NCI-H345 treated with DMSO at 0.1 percent for 48 hours (cell line): Measurements from ENCODE around the gene ALPI.
"Not testable (repeated sequence)": the region's sequence is repeated elsewhere in the genome, so short reads cannot be mapped to it uniquely, and the experiment has no call there.

Experiments
- DNase-seq: peaks from one replicate; lab custom pipeline; 2025; ENCODE audit not compliant: unreplicated experiment; lab: John Stamatoyannopoulos, UW

Gene ALPI

DNA sequence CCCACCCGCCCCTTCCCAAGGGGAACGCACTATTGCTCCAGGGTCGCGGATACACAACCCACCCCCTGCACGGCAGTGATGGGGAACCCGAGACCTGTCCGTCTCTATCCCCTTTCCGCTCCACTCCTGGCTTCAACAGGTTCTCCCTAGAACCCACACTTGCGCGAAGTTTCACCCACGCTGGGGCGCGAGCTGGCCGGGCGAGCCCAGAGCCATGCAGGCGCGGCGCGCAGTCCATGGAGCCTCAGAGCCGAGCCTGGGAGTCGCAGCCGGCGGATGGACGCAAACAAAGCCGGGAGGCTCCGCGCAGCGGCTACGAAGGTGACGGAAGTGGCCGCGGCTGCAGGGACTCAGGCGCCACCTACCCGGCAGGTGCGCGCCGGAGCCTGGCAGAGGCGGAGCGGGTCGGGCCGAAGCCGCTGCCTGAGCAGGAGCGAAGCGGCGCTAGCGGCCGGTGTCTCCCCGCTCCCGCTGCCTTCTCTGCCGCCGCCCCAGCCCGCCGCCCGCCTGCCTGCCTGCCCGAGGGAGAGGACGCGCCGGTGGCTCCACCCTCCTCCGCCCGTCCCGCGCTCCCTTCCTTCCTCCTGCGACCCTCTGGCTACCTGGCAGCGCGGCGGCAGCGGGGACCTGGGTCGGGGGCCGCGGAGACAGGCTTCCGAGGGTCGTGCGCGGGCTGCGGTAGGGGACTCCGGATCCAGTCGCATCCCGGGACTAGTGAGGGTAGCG lies 35.3 kb upstream of the ALPI start:
- DNase-seq = peak; percentile 47

DNA sequence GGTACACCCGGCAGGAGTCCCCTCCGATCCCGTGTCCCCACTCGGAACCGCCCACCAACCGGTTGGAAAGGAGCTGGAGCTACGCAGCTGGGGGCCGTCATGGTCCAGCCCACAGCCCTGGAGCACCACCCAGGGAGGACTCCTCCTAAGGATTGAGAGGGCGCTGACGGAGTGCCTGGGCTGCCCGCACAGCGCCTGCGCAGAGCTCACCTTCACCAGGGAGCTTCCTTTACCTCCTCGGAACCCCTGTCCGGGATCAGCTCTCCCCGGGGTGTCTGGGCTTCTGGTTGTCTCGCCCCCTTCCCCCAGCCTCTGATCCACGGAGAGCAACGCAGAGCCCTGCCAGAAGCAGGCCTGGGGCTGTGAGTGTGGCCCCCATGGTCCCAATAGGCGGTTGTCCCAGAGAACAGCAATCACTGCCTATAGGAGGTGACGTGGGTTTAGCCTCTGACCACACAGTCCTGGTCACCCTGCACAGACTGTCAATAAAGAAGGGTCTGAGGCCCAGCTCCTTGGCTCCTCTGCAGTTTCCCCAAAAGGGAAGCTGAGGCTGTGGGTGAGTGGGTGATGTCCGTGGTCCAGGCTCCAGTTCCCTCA lies 34.7 kb upstream of the ALPI start:
- DNase-seq = no peak

DNA sequence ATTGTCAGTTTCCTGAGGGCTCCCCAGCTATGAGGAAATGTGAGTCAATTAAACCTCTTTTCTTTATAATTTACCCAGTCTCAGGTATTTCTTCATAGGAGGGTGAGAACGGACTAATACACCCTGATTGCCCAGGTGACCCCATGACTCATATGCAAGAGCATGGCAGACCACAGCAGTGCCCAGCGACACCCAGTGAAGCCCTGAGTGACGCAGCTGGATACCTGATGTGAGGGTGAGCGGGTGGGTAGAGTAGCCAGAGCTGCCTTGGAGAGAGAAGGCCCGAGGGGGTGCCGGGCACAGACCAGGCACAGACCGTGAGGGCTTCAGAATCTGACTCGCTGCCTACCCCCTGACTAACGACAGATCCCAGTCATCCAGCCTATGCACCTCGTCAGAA lies 33.9 kb upstream of the ALPI start:
- DNase-seq = no peak

DNA sequence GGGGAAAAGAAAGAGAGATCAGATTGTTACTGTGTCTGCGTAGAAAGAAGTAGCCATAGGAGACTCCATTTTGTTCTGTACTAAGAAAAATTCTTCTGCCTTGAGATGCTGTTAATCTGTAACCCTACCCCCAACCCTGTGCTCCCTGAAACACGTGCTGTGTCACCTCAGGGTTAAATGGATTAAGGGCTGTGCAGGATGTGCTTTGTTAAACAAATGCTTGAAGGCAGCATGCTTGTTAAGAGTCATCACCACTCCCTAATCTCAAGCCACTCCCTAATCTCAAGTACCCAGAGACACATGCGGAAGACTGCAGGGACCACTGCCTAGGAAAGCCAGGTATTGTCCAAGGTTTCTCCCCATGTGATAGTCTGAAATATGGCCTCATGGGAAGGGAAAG lies 33.0 kb upstream of the ALPI start:
- not testable (repeated sequence) for DNase-seq

DNA sequence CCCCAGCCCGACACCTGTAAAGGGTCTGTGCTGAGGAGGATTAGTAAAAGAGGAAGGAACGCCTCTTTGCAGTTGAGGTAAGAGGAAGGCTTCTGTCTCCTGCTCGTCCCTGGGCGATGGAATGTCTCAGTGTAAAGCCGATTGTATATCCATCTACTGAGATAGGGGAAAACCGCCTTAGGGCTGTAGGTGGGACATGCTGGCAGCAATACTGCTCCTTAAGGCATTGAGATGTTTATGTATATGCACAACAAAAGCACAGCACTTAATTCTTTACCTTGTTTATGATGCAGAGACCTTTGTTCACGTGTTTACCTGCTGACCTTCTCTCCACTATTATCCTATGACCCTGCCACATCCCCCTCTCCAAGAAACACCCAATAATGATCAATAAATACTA lies 32.5 kb upstream of the ALPI start:
- DNase-seq = not testable (repeated sequence)

DNA sequence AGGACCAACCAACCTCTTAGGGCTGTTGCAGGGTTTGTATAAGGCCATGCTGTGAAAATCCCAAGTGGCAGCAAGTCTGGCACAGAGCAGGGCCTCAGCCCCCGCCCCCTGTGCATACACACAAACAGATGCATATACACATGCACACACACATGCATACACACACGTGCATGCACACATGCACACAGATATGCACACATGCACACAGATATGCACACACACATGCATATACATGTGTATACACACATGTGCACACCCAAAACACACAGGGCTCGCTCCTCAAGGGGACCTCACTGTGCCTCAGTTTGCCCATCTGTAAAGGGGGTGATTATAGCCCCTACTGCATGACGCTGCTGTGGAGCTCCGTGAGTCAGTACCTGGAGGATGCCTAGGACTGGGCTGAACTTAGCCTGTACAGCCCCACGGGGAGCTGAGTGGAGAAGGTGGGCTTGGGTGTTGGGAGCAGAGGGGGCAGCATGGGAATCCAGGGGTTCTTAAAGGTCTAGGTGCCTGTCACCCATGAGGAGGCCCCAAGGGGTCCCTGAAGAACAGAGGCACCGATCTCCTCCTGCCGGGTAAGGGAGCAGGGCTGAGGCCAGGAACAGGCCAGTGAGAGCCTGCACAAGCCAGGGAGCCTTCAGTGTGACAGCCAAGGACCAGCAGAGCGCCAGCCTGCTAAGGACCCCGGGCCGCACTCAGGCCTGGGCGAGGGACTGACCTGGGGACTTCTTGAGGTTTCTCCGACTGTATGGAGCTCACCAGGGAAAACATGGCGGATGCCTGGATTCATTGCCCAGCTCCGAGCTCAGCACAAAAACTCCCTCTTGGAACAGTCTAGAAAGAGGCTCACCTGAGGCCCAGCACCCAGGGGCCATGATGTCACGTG lies 24.0 kb upstream of the ALPI start:
- no peak for DNase-seq

DNA sequence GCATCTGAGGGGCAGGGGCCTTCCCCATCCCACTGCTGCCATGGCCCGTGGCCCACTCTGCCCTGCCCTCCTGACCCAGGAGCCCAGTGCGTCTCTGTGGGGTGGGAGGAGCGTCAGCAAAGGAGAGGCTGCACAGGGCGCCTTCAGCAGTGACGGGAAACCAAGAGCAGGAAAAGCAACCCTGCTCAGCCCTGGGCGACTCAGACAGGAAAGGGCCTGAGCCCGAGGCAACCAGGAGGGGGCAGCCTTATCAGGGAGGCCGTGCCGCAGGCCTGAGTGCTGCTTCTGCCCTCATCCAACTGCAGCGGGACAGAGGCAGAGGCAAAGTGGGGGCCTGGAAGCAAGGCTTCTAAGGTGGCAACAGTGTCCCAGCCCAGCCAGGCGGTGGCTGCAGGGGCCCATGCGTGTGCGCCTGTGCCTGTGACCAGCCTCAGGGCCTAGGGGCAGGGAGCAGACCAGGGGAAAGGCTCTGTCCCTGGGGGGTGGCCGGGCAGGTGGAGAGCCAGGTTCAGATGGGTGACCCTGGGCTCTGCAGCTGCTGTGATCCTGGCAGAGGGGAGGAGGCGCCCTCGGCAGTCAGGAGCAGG lies 23.3 kb upstream of the ALPI start:
- no peak for DNase-seq

DNA sequence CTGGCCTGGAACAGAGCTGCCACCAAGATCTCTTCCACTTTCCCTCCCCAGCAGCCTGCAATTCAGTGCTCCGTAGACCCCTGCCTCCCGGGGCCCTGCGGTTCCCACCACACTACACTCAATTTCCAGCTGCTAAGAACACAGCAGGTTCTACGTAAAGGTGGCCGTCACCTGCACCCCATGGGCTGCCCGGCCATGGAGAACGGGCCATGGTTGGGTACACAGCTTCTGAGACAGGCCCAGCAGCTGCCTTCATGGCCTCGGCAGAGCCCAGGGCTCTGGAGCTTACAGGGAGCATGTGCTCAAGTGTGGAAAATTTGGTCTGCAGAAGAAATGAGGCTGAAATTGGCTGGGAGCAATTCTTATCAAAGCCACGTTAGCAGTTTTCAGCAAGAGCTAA lies 22.3 kb upstream of the ALPI start:
- not testable (repeated sequence) for DNase-seq

DNA sequence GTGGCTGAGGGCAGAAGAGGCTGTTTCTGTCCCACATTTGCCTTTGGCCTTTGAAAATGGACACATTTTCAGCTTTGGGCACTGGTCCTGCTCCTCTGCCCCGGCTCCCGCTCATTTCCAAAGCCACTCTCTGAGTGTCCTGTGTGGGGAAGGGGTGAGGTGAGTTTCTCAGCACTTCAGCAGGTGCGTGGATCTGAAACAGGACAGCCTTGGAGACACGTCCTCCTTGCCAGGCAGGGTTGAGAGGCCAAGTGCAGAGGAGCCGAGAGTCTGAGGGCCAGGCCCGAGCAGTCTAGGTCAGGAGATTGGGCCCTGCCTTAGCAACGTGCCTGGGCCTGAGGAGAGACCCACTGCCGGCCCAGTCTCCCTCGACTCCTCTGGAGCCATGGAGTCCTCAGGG lies 21.9 kb upstream of the ALPI start:
- no peak for DNase-seq

DNA sequence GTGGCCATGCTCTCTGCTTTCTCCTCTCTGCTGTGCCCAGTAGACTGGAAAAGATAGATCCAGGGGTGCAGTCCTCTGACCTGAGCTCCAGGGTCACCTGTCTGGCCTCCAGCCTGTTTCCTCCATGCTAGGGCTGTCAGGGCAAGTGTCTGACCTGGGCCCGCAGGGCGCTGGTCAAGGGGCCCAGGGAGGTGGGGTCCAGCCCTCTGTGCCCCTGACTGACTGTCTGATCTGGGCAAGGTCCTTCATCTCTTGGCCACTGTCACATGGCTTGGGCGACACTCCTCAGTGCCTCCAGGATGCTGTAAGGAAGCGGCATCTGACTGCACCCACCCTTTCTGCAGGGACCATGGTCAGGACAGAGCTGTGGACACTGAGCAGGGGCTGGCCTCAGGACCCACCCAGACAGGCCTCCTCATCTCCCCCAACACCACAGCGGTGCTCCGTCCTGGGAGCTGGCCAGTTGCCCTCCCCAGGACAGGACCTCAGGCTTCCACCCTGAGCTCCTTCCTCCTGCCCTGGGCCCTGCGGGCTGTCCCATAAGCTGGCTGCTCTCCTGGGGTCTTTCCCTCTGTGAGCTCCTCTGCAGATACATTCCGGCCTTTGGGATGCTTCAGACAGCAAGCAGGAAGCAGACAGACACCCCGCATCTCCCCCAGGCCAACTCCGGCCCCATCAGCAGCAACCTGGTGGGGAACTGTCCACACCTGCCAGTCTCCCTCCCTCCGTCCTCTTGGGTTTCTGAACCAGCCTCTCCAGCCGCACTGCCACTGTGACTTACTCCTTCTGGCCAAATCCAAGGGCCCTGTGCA lies 21.2 kb upstream of the ALPI start:
- DNase-seq = no peak

DNA sequence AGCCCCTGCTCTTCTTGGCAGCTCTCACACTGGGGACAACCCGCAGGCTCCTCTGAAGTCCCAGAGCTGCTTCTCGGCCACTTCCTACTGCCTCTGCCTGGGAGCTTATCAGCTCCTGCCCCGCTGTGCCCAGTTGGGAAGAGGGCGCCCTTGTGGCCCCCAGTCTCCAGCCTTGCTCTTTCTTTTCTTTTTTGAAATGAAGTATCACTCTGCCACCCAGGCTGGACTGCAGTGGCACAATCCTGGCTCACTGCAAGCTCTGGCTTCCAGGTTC lies 20.6 kb upstream of the ALPI start:
- DNase-seq = no peak

DNA sequence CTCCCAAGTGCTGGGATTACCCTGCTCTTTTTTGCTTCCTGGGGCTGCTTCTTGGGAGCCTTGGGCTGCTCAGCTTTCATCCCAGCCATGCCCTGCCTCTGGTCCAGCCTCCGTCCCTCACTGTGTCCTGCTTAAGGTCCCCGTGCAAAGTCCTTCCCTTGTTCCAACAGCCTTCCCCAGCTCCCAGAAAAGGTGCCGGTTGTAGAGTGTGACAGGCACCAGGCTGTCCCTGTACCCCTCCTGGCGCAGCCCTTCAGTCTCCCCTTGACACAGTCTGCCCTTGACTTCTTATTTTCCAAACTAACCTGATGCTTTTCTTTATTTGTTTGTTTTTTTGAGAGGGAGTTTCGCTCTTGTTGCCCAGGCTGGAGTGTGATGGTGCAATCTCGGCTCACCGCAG lies 20.1 kb upstream of the ALPI start:
- DNase-seq = no peak

DNA sequence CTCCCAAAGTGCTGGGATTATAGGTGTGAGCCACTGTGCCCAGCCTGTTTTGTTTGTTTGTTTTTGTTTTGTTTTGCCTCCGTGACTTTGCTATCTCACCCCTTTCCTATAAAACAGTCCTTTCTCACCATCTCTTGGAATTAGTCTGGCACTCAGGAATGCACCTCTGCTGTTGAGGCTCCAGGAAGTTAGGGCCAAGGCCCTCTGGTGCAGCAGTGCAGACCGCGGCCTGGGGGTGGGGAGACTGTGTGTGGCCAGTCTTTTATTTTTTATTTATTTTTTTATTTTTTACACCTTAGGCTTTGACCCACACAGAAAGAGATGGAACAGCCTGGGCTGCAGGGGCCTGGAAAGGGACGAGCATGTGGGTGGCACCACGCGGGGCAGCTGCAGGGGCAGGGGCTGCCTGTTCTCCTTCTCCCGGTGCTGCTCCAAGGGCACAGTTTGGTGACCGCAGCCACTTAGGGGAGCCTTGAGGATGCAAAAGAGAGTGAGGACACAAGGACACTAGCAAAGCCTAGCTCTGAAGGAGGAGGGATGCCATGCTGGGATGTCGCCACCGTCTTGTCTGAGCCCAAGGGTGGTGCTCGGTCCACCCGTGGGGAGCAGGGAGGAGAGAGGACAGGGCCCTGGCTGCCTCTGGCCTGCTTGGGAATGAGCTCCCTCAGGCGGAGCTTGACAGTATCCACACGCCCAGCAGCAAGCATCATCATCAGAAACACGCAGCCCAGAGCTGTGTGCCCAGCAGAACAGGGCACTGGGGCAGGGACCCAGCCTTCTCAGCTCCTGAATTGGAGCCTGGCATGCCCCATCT lies 19.4 kb upstream of the ALPI start:
- DNase-seq = no peak

DNA sequence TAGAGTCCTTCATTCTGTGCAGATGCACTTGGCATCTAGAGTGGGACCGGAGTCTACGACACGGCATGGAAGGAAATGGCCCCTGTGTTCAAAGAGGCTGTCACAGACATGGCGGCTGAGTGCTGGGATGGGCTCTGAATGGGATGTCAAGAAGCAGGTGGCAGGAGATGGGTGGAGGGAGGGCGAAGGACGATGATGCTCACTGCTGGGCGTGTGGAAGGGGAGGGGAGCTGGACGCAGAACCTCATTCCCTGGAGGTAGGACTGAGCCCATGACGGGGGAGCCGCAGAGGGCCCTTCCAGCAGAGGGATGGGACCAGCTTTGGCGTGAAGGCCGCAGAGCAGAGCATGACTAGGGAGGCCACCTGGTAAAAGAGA lies 18.8 kb upstream of the ALPI start:
- no peak for DNase-seq

DNA sequence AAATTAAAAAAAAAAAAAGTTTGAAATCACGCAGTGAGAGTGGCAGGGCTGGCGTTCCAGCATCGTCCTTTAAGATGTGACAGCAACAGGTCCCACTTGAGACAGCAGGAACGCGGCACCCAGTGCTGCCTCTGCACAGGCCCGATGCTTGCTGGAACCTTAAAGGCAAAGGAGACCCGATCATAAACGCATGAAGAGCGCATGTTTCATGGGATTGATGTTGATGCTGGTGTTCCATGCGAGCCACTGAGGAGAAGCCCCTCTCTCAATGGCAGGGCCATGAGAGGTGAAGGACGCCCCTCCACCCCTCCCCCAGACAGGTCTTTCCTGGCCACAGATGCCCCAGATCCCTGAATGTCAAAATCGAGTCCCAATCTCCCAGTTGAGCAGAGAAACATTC lies 17.9 kb upstream of the ALPI start:
- no peak for DNase-seq

DNA sequence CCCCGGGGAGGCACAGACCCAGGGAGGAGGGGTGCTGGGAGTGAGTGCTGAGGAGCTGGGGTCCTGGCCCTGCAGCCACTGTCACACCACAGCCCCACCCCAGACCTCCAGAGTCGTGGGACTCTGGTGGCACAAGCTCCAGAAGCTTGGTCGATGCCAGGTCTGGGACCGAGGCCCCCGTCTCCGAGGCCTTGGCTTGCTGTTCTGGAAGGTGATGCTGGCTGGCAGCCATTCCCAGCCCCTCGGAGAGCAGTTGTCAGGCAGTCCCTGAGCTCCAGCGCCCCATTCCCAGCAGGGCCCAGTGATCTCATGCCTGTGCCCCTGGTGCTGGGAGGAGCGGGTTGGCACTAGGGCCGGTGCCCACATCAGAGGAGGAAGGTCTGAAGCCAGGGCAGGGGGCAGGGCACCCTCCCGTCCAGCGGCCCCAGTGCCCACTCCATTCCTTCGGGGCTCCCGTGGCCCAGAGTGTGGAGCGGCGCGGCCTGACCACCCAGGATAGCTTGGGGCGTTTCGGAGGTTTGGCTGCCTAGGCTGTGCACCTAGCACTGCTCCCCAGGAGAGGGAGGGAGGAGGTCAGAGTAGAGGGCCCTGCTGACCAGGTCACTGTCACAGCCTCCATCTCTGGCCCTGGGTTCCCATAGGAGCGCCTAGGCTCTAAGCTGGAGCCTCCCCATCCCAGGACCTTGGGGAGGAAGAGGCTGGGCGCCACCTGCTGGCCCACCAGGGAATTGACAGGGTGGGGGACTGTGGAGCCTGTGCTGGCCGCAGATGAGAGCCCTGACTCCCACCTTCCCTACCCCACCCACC lies 16.8 kb upstream of the ALPI start:
- no peak for DNase-seq

DNA sequence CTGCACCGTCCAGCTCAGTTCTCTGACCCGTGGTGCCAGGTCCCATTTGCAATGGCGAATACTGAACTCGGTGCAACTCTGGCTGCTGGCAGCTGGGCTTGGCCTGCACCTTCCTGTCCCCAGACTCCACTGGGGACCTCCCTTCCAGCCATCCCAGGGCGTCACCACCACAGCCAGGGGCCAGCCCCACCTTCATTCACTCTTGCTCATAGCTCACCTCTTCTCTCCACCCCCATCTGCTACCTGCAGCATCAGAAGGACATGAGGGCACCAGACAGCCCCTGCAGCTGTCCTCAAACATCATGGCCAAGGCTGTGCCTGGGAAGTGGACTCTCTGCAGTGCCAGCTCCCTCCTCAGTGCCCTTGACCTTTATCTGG lies 16.2 kb upstream of the ALPI start:
- no peak for DNase-seq

DNA sequence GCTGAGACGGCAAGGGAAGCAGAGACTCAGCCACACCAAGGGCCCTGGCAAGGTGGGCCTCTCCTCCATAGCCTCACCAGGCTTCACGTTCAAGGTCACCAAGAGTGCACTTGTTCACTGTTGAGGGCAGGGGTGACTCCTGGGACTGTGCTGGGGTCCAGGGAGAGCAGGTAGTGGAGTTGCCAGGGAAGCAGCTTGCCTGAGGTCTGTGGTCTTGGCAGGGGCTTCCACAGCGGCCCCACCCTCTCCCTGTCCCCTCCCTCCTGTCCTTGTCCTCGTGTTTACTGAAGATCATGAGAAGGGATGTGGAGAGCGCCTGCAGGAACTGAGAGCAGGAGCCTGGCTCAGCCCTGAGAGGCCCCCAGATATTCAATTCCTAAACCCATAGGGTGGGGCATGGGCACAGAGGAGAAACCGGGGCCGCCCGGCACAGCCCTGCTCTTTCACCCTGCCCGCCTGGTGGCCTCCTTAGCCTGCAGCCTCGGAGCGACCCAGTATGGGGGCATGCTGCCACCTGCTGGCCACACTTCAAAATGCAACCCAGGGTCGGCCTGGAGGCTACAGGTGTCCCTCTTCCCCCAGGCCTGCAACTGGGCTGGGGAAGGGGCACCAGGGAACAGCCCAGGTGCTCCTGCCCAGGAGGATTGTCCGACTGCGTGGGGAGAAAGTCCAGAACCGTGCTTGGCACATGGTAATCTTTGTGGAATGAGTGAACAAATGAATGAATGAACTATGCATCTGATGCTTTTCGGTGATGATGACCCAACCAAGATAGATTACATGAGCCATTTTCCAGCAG lies 15.5 kb upstream of the ALPI start:
- DNase-seq = peak; percentile 26

DNA sequence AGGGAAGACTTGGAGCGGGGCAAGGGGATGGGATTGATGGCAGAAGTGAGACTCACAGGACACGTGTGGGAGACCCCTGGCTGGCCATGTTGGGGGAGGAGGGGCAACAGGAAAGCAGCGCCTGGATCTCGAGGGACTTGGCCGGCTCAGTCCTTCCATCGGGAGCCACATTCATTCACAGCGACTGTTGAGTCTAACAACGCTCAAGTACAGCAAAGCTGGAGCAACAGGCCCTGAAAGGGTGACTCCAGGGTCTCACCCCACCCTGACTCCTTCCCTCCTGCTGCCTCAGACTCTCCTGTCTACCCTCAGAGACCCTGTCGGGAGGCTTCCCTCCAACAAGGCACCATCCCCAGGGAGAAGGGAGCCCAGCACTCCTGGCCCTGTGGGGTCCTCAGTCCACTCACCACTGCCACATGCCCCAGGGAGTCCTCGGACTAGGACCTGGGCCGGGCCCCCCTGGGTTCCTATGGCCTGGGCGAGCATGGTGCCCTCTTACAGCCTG lies 14.8 kb upstream of the ALPI start:
- DNase-seq = no peak
